Measurements from ENCODE around the gene REXO2. TPM values are rescaled to one million over a fixed set of nuclear protein-coding genes. Genes with fewer than 3 reads are reported as not detected.

Gene REXO2
- total RNA-seq, 1 experiment from 2014 or later = 72.5 TPM

DNA sequence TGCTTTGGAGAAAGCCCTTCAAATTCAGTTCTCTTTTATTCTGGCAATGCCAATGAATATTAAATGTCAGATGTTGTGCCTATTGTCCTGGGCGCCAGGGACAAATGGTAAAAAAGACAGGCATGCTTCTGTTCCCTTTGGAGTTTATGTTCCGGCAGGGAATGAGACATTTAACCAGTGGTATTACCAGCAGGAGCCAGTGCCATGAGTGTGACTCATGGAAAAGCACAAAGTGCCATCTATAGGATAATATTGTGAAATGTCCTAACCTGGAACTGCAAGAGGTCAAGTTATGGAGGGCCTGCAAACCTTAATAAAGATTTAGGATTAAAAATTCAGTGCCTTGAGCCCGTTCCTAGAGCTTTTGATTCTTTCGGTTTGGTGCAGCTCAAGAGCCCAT, 39.5 kb downstream of the REXO2 start:
- Histone ChIP-seq H3K79me2 (ENCODE audit: insufficient read depth, low read length) (no peaks in the 10 kb centered on the region), H3K27ac (ENCODE audit: low read depth, low read length) (no peak overlapping the region), H3K9ac (ENCODE audit: low read length) (no peak overlapping the region), H2AFZ (ENCODE audit: low read depth, low read length, poor library complexity, severe bottlenecking) (no peak overlapping the region), H3K4me3 (replicated peaks in 1 of 2; ENCODE audit: low read depth in 1 of 2, low read length in 2 of 2) (no peak overlapping the region), H3K9me2 (ENCODE audit: insufficient read depth) (no peaks in the 10 kb centered on the region), H3K9me3 (ENCODE audit: control insufficient read depth in 1 of 2, insufficient read depth in 1 of 2, low read depth in 1 of 2, low read length in 2 of 2) (no peaks in the 10 kb centered on the region), H3K36me3 (ENCODE audit: control insufficient read depth in 1 of 2, insufficient read depth in 2 of 2, low read length in 2 of 2) (no peaks in the 10 kb centered on the region), H4K20me1 (ENCODE audit: insufficient read depth) (no peaks in the 10 kb centered on the region), H3K27me3 (ENCODE audit: insufficient read depth, low read length) (no peaks in the 10 kb centered on the region), H3K4me1 (ENCODE audit: control insufficient read depth in 1 of 2, insufficient read depth in 2 of 2, low read length in 2 of 2) (no peaks in the 10 kb centered on the region), H3K4me2 (ENCODE audit: low read length) (no peak overlapping the region)
- ATAC-seq = no peak
- ChIA-PET CTCF (no interaction called here), RAD21 (ENCODE audit: low non-redundant PET in 1 of 2, low total read pairs in 2 of 2, uncharacterized antibody in 2 of 2, unreplicated experiment in 2 of 2) (no interaction called here), POLR2A (interaction anchor here (0.6 kb wide), 1 partner anchor 10 kb away, joined by 3 read pairs; no protein-coding TSS in a partner anchor)
- TF ChIP-seq SRF (IDR thresholded peaks at IDR 0.05; ENCODE audit: low read depth) (no peak), RAD21 (IDR thresholded peaks at IDR 0.05; ENCODE audit: low read depth) (0 out of 2 replicates have a peak, but pooled peaks have one; percentile 7), ELF1 (IDR thresholded peaks at IDR 0.05; ENCODE audit: borderline replicate concordance, low read depth) (no peak), SP1 (IDR thresholded peaks at IDR 0.05; ENCODE audit: low read depth) (no peak), POLR2AphosphoS5 (IDR thresholded peaks at IDR 0.05; ENCODE audit: low read depth, low read length) (no peak)
- no TSS peak for BruUV-seq (replicated peaks)
- intact Hi-C loops (cut with micrococcal nuclease) = no loop called here
- no peak for DNase-seq (ENCODE audit: low read depth, low spot score)

DNA sequence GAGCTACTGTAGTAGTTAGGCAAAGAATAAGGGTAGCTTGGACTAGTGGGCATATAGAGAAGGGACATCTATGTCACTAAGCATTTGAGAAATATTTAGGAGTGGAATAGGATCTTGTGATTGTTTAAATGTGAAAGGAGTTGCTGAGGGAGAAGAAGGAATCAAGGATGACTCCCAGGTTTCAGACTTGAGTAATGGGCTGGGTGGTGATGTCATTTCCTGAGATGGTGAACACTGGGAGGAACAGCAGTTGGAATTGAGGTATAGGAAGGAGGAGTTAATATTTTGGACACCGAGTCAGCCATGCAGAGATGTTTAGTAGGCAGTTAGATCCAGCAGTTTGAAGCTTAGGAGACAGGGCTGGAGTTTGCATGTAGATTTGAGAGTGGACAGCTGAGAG, 40.1 kb downstream of the REXO2 start:
- H3K79me2 ChIP-seq (ENCODE audit: insufficient read depth, low read length) = no peaks in the 10 kb centered on the region
- H3K9ac ChIP-seq (ENCODE audit: low read length) = no peak overlapping the region
- BruUV-seq (replicated peaks) = no TSS peak
- H2AFZ ChIP-seq (ENCODE audit: low read depth, low read length, poor library complexity, severe bottlenecking) = no peak overlapping the region
- no peaks in the 10 kb centered on the region for H3K36me3 ChIP-seq (ENCODE audit: control insufficient read depth in 1 of 2, insufficient read depth in 2 of 2, low read length in 2 of 2)
- H3K9me2 ChIP-seq (ENCODE audit: insufficient read depth) = no peaks in the 10 kb centered on the region
- no peak overlapping the region for H3K4me2 ChIP-seq (ENCODE audit: low read length)
- DNase-seq (ENCODE audit: low read depth, low spot score) = no peak
- no peaks in the 10 kb centered on the region for H4K20me1 ChIP-seq (ENCODE audit: insufficient read depth)
- no peaks in the 10 kb centered on the region for H3K27me3 ChIP-seq (ENCODE audit: insufficient read depth, low read length)
- CTCF ChIA-PET = no interaction called here
- no peak overlapping the region for H3K4me3 ChIP-seq (replicated peaks in 1 of 2; ENCODE audit: low read depth in 1 of 2, low read length in 2 of 2)
- H3K4me1 ChIP-seq (ENCODE audit: control insufficient read depth in 1 of 2, insufficient read depth in 2 of 2, low read length in 2 of 2) = no peaks in the 10 kb centered on the region
- no peak overlapping the region for H3K27ac ChIP-seq (ENCODE audit: low read depth, low read length)
- intact Hi-C loops (cut with micrococcal nuclease) = no loop called here
- ATAC-seq = no peak
- no peaks in the 10 kb centered on the region for H3K9me3 ChIP-seq (ENCODE audit: control insufficient read depth in 1 of 2, insufficient read depth in 1 of 2, low read depth in 1 of 2, low read length in 2 of 2)
- RAD21 ChIA-PET (ENCODE audit: low non-redundant PET in 1 of 2, low total read pairs in 2 of 2, uncharacterized antibody in 2 of 2, unreplicated experiment in 2 of 2) = no interaction called here
- POLR2A ChIA-PET = no interaction called here
- TF ChIP-seq SIN3A (IDR thresholded peaks at IDR 0.05; ENCODE audit: low read depth) = no peak
- no peak for TF ChIP-seq CBX3 (IDR thresholded peaks at IDR 0.05; ENCODE audit: low read depth)
- TF ChIP-seq, protein P1, sequence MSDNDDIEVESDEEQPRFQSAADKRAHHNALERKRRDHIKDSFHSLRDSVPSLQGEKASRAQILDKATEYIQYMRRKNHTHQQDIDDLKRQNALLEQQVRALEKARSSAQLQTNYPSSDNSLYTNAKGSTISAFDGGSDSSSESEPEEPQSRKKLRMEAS (IDR thresholded peaks at IDR 0.05) = no peak
- TF ChIP-seq POLR2A (IDR thresholded peaks at IDR 0.05; ENCODE audit: borderline replicate concordance, extremely low read depth, insufficient read depth, insufficient read length) = no peak
- no peak for TF ChIP-seq ZFX (IDR thresholded peaks at IDR 0.05)
- TF ChIP-seq, protein P2, sequence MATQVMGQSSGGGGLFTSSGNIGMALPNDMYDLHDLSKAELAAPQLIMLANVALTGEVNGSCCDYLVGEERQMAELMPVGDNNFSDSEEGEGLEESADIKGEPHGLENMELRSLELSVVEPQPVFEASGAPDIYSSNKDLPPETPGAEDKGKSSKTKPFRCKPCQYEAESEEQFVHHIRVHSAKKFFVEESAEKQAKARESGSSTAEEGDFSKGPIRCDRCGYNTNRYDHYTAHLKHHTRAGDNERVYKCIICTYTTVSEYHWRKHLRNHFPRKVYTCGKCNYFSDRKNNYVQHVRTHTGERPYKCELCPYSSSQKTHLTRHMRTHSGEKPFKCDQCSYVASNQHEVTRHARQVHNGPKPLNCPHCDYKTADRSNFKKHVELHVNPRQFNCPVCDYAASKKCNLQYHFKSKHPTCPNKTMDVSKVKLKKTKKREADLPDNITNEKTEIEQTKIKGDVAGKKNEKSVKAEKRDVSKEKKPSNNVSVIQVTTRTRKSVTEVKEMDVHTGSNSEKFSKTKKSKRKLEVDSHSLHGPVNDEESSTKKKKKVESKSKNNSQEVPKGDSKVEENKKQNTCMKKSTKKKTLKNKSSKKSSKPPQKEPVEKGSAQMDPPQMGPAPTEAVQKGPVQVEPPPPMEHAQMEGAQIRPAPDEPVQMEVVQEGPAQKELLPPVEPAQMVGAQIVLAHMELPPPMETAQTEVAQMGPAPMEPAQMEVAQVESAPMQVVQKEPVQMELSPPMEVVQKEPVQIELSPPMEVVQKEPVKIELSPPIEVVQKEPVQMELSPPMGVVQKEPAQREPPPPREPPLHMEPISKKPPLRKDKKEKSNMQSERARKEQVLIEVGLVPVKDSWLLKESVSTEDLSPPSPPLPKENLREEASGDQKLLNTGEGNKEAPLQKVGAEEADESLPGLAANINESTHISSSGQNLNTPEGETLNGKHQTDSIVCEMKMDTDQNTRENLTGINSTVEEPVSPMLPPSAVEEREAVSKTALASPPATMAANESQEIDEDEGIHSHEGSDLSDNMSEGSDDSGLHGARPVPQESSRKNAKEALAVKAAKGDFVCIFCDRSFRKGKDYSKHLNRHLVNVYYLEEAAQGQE (IDR thresholded peaks at IDR 0.05; ENCODE audit: low read depth) = no peak
- no peak for TF ChIP-seq RAD21 (IDR thresholded peaks at IDR 0.05; ENCODE audit: low read depth)
- TF ChIP-seq, protein P3, sequence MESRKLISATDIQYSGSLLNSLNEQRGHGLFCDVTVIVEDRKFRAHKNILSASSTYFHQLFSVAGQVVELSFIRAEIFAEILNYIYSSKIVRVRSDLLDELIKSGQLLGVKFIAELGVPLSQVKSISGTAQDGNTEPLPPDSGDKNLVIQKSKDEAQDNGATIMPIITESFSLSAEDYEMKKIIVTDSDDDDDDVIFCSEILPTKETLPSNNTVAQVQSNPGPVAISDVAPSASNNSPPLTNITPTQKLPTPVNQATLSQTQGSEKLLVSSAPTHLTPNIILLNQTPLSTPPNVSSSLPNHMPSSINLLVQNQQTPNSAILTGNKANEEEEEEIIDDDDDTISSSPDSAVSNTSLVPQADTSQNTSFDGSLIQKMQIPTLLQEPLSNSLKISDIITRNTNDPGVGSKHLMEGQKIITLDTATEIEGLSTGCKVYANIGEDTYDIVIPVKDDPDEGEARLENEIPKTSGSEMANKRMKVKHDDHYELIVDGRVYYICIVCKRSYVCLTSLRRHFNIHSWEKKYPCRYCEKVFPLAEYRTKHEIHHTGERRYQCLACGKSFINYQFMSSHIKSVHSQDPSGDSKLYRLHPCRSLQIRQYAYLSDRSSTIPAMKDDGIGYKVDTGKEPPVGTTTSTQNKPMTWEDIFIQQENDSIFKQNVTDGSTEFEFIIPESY (IDR thresholded peaks at IDR 0.05; ENCODE audit: extremely low read depth, insufficient replicate concordance, low read length) = no peak
- no peak for TF ChIP-seq POLR2AphosphoS5 (IDR thresholded peaks at IDR 0.05; ENCODE audit: low read depth, low read length)
- TF ChIP-seq TCF7L2 (IDR thresholded peaks at IDR 0.05; ENCODE audit: borderline replicate concordance, extremely low read depth, insufficient read depth, insufficient read length) = no peak
- no peak for TF ChIP-seq JUND (IDR thresholded peaks at IDR 0.05)
- TF ChIP-seq YY1 (IDR thresholded peaks at IDR 0.05; ENCODE audit: extremely low read depth, insufficient replicate concordance, low read depth, low read length) = no peak

Data from HCT116 (cell line).